ENCODE results near the gene CMTM2. TPM values are rescaled to one million over a fixed set of nuclear protein-coding genes. Genes with fewer than 3 reads are reported as not detected.
A peak's percentile ranks its signal among the peaks of the same experiment; 100 is the strongest.

CMTM2 gene
- total and polyA plus RNA-seq, 2 experiments from 2014 or later, result 0.88 TPM; not detected in 1

GRCh38 chr16:66617728-66618127 lies 38.5 kb downstream of the CMTM2 start:
- H3K9me3 ChIP-seq (ENCODE audit: low read depth), result no peaks in the 10 kb centered on the region
- peak; percentile 4 to 38 for DNase-seq (ENCODE audit: low read depth in 1 of 2, low spot score in 1 of 2)
- H3K27ac ChIP-seq, result peak overlapping the region; percentile 81
- peaks cover 67% of the 10 kb centered on the region for H3K4me1 ChIP-seq (ENCODE audit: low read depth)
- no peak for TF ChIP-seq CTCF (IDR thresholded peaks at IDR 0.05; ENCODE audit: low read depth, low read length)
- H3K36me3 ChIP-seq, result peaks cover 13% of the 10 kb centered on the region
- H3K27me3 ChIP-seq, result no peaks in the 10 kb centered on the region
- H3K4me3 ChIP-seq, result no peak overlapping the region

- H3K27ac ChIP-seq, result peak overlapping the region; percentile 81
- H3K4me1 ChIP-seq (ENCODE audit: low read depth), result peaks cover 78% of the 10 kb centered on the region
- TF ChIP-seq CTCF (IDR thresholded peaks at IDR 0.05; ENCODE audit: low read depth, low read length), result no peak
- H3K27me3 ChIP-seq, result no peaks in the 10 kb centered on the region
- H3K4me3 ChIP-seq, result no peak overlapping the region
- H3K9me3 ChIP-seq (ENCODE audit: low read depth), result no peaks in the 10 kb centered on the region
- H3K36me3 ChIP-seq, result peaks cover 4% of the 10 kb centered on the region
- peak in 1 of 2 donors; percentile 90 for DNase-seq (ENCODE audit: low read depth in 1 of 2, low spot score in 1 of 2)
These were observed 39.5 kb downstream of the CMTM2 start for GRCh38 chr16:66618588-66619375.

GRCh38 chr16:66619534-66620428 lies 40.5 kb downstream of the CMTM2 start:
- no peak for TF ChIP-seq CTCF (IDR thresholded peaks at IDR 0.05; ENCODE audit: low read depth, low read length)
- DNase-seq (ENCODE audit: low read depth in 1 of 2, low spot score in 1 of 2), result peak; percentile 77 to 85
- no peak overlapping the region for H3K4me3 ChIP-seq
- H3K27me3 ChIP-seq, result no peaks in the 10 kb centered on the region
- peaks cover 82% of the 10 kb centered on the region for H3K4me1 ChIP-seq (ENCODE audit: low read depth)
- H3K27ac ChIP-seq, result peak overlapping the region; percentile 81
- H3K36me3 ChIP-seq, result no peaks in the 10 kb centered on the region
- no peaks in the 10 kb centered on the region for H3K9me3 ChIP-seq (ENCODE audit: low read depth)

GRCh38 chr16:66620429-66620795 lies 41.1 kb downstream of the CMTM2 start:
- H3K36me3 ChIP-seq, result no peaks in the 10 kb centered on the region
- H3K4me3 ChIP-seq, result no peak overlapping the region
- no peaks in the 10 kb centered on the region for H3K27me3 ChIP-seq
- H3K27ac ChIP-seq, result peak overlapping the region; percentile 81
- no peak for DNase-seq (ENCODE audit: low read depth in 1 of 2, low spot score in 1 of 2)
- no peaks in the 10 kb centered on the region for H3K9me3 ChIP-seq (ENCODE audit: low read depth)
- peaks cover 82% of the 10 kb centered on the region for H3K4me1 ChIP-seq (ENCODE audit: low read depth)
- TF ChIP-seq CTCF (IDR thresholded peaks at IDR 0.05; ENCODE audit: low read depth, low read length), result no peak

GRCh38 chr16:66621973-66622372 lies 42.7 kb downstream of the CMTM2 start:
- no peaks in the 10 kb centered on the region for H3K27me3 ChIP-seq
- H3K4me1 ChIP-seq (ENCODE audit: low read depth), result peaks cover 72% of the 10 kb centered on the region
- H3K36me3 ChIP-seq, result no peaks in the 10 kb centered on the region
- DNase-seq (ENCODE audit: low read depth in 1 of 2, low spot score in 1 of 2), result no peak
- H3K4me3 ChIP-seq, result no peak overlapping the region
- peak overlapping the region; percentile 81 for H3K27ac ChIP-seq
- H3K9me3 ChIP-seq (ENCODE audit: low read depth), result no peaks in the 10 kb centered on the region
- no peak for TF ChIP-seq CTCF (IDR thresholded peaks at IDR 0.05; ENCODE audit: low read depth, low read length)

Measured in cardiac muscle cell (in vitro differentiated cells and primary cell).